GM23338 (cell line): ENCODE measurements around the gene CDC73. TPM values are rescaled to one million over a fixed set of nuclear protein-coding genes. Genes with fewer than 3 reads are reported as not detected.

Experiments used
- ATAC-seq: fragments of 200-7000 bp; cut with Tn5 transposase; 3 replicates; pipeline ENCODE4 v1.9.1; 2020
- DNase-seq: peaks from one replicate; pipeline ENCODE4 v3.0.0-alpha.2; 2015; ENCODE audit warnings: low spot score
- H2AFZ ChIP-seq: fragments of 200-600 bp; sonication (generic); 2 replicates; pipeline ENCODE4 v1.8.0; 2016; ENCODE audit warnings: antibody characterized with exemption, mild to moderate bottlenecking, moderate library complexity
- H3F3A ChIP-seq: fragments of 200-600 bp; sonication (generic); replicated peaks from 2 replicates; pipeline ENCODE4 v1.8.0; 2017; ENCODE audit warnings: antibody characterized with exemption, mixed run types, low read depth
- H3K27ac ChIP-seq: fragments of 200-600 bp; sonication (generic); 2 replicates; pipeline ENCODE4 v1.6.1; 2016; ENCODE audit warnings: low read depth
- H3K27me3 ChIP-seq: fragments of 200-600 bp; sonication (generic); 2 replicates; pipeline ENCODE4 v1.8.0; 2016; ENCODE audit warnings: mild to moderate bottlenecking, mixed run types, moderate library complexity; ENCODE audit not compliant: insufficient read depth
- H3K36me3 ChIP-seq: fragments of 200-600 bp; sonication (generic); 2 replicates; pipeline ENCODE4 v1.8.0; 2016; ENCODE audit warnings: mild to moderate bottlenecking; ENCODE audit not compliant: insufficient read depth
- H3K4me1 ChIP-seq: fragments of 200-600 bp; sonication (generic); 2 replicates; pipeline ENCODE4 v1.8.0; 2016; ENCODE audit warnings: mild to moderate bottlenecking, moderate library complexity; ENCODE audit not compliant: insufficient read depth
- H3K4me2 ChIP-seq: fragments of 200-600 bp; sonication (generic); 2 replicates; pipeline ENCODE4 v1.7.1; 2017; ENCODE audit warnings: mixed run types
- H3K4me3 ChIP-seq: fragments of 200-600 bp; sonication (generic); 2 replicates; pipeline ENCODE4 v1.6.1; 2016; ENCODE audit warnings: mixed run types
- H3K79me2 ChIP-seq: fragments of 200-600 bp; sonication (generic); replicated peaks from 2 replicates; pipeline ENCODE4 v1.8.0; 2017; ENCODE audit warnings: mild to moderate bottlenecking; ENCODE audit not compliant: insufficient read depth
- H3K9me2 ChIP-seq: fragments of 200-600 bp; sonication (generic); 2 replicates; pipeline ENCODE4 v1.8.0; 2017; ENCODE audit not compliant: insufficient read depth
- H4K20me1 ChIP-seq: fragments of 200-600 bp; sonication (generic); replicated peaks from 2 replicates; pipeline ENCODE4 v1.8.0; 2017; ENCODE audit warnings: mild to moderate bottlenecking; ENCODE audit not compliant: insufficient read depth
- H3K27ac Mint-ChIP-seq: 2 replicates; pipeline ENCODE4 v1.8.0; 2020; ENCODE audit warnings: inconsistent platforms, mild to moderate bottlenecking, moderate library complexity, mixed read lengths
- H3K27me3 Mint-ChIP-seq: 3 replicates; pipeline ENCODE4 v1.8.0; 2022; ENCODE audit warnings: low read depth, mild to moderate bottlenecking, moderate library complexity, mixed read lengths, inconsistent platforms; ENCODE audit not compliant: insufficient read depth, poor library complexity
- H3K36me3 Mint-ChIP-seq: 3 replicates; pipeline ENCODE4 v1.8.0; 2021; ENCODE audit warnings: low read depth, mild to moderate bottlenecking, inconsistent platforms, moderate library complexity, mixed read lengths
- H3K4me1 Mint-ChIP-seq: 3 replicates; pipeline ENCODE4 v1.8.0; 2020; ENCODE audit warnings: mild to moderate bottlenecking, inconsistent platforms, mixed read lengths
- H3K4me3 Mint-ChIP-seq: 3 replicates; pipeline ENCODE4 v1.8.0; 2021; ENCODE audit warnings: moderate library complexity, mild to moderate bottlenecking, inconsistent platforms, mixed read lengths
- H3K9me3 Mint-ChIP-seq: 3 replicates; pipeline ENCODE4 v1.8.0; 2020; ENCODE audit warnings: moderate library complexity, mild to moderate bottlenecking, inconsistent platforms, mixed read lengths
- CREB1 ChIP-seq: fragments of 250-450 bp; sonication (Bioruptor Pico); IDR thresholded peaks from 2 replicates; pipeline ENCODE4 v1.5.0; 2020; ENCODE audit warnings: low read depth, mild to moderate bottlenecking, moderate library complexity
- EZH2 ChIP-seq: fragments of 200-600 bp; sonication (generic); IDR thresholded peaks from one replicate; pipeline ENCODE4 v1.8.0; 2017; ENCODE audit warnings: antibody characterized with exemption, mild to moderate bottlenecking, low read depth; ENCODE audit not compliant: unreplicated experiment
- JUNB ChIP-seq: IDR thresholded peaks from one replicate; pipeline ENCODE4 v1.6.1; 2016; ENCODE audit warnings: antibody characterized with exemption; ENCODE audit not compliant: unreplicated experiment
- POLR2AphosphoS5 ChIP-seq: IDR thresholded peaks from 2 replicates; pipeline ENCODE4 v1.6.1; 2016; ENCODE audit warnings: antibody characterized with exemption, low read depth
- STAT1 ChIP-seq: IDR thresholded peaks from one replicate; pipeline ENCODE4 v1.6.1; 2016; ENCODE audit warnings: antibody characterized with exemption; ENCODE audit not compliant: unreplicated experiment
- ZNF462 ChIP-seq: fragments of 250-450 bp; sonication (Bioruptor Pico); IDR thresholded peaks from 2 replicates; pipeline ENCODE4 v1.5.0; 2020; ENCODE audit warnings: mild to moderate bottlenecking, moderate library complexity
- polyA plus RNA-seq: library from polyadenylated mRNA; unstranded; fragments of >200 nt; fragmentation: Nextera tagmentation; extraction: Ambion mirVana; gene quantifications from 2 replicates; pipeline ENCODE4 v1.2.1, GENCODE V29; 2016
- total RNA-seq: library from RNA; depleted of rRNA; stranded (reverse); fragments of >200 nt; shearing (Covaris generic); gene quantifications from 2 replicates; pipeline ENCODE4 v1.2.3, GENCODE V29; 2014

Gene CDC73
- total and polyA plus RNA-seq, 2 experiments from 2014 or later: 40.4 to 63.2 TPM

GRCh38 chr1:193141804-193142203 lies 20.0 kb downstream of the CDC73 start (continued):
- TF ChIP-seq STAT1: no peak
- no peak for TF ChIP-seq EZH2
- TF ChIP-seq CREB1 (CRISPR knock-in tag): no peak

GRCh38 chr1:193142409-193142808 lies 20.6 kb downstream of the CDC73 start:
- ATAC-seq (no peak), DNase-seq (no peak)
- H3K79me2 ChIP-seq: peaks cover 28% of the 10 kb centered on the region; the same call in 1 of the 2 replicates
- Mint-ChIP-seq H3K36me3 (peaks cover 55% of the 10 kb centered on the region), H3K4me3 (no peak overlapping the region), H3K27me3 (no peaks in the 10 kb centered on the region), H3K4me1 (peaks cover 20% of the 10 kb centered on the region; the same call in 2 of the 3 replicates), H3K27ac (peak overlapping the region; percentile 57; the same call in 1 of the 2 replicates), H3K9me3 (no peaks in the 10 kb centered on the region)
- no peak overlapping the region for H3K4me2 ChIP-seq
- H3K4me1 ChIP-seq: peaks cover 4% of the 10 kb centered on the region
- H3K9me2 ChIP-seq: no peaks in the 10 kb centered on the region
- no peaks in the 10 kb centered on the region for H3F3A ChIP-seq
- TF ChIP-seq ZNF462 (CRISPR knock-in tag) (no peak), JUNB (no peak), POLR2AphosphoS5 (no peak)
- peaks cover 14% of the 10 kb centered on the region; the same call in 1 of the 2 replicates for H3K36me3 ChIP-seq
- H3K27ac ChIP-seq: no peak overlapping the region
- H2AFZ ChIP-seq: no peak overlapping the region
- no peaks in the 10 kb centered on the region for H3K27me3 ChIP-seq
- H3K4me3 ChIP-seq: no peak overlapping the region
- H4K20me1 ChIP-seq: peaks cover 3% of the 10 kb centered on the region
